H1 (cell line): ENCODE data around the gene ASPHD2. TPM values are rescaled to one million over a fixed set of nuclear protein-coding genes. Genes with fewer than 3 reads are reported as not detected.

Source experiments
- CTCF ChIA-PET: fragments of 300-600 bp; sonication (Branson Sonifier 250); formaldehyde crosslinking; loops from one replicate; lab custom pipeline; 2021; ENCODE audit not compliant: partially characterized antibody; lab: Charles Lee
- POLR2A ChIA-PET: fragments of 300-600 bp; sonication (Branson Sonifier 250); formaldehyde crosslinking; loops from one replicate; lab custom pipeline; 2021; ENCODE audit warnings: inconsistent platforms; ENCODE audit not compliant: partially characterized antibody; lab: Charles Lee
- DNase-seq, 2 experiments: peaks; one replicate each; pipeline versions ENCODE4 v3.0.0 to v3.0.0-alpha.2; 2010 to 2022; ENCODE audit warnings: low spot score in 2 of 2, low read depth in 1 of 2, mixed read lengths in 1 of 2
- FAIRE-seq: peaks from 2 replicates; lab custom pipeline; 2011; peaks lifted over from hg19 to GRCh38; lab: Jason Lieb, UNC
- H2AFZ ChIP-seq: 2 replicates; pipeline ENCODE4 v1.8.1; 2012; ENCODE audit warnings: low read length, inconsistent platforms
- H2AK5ac ChIP-seq: 2 replicates; pipeline ENCODE4 v1.6.1; 2013; ENCODE audit warnings: low read depth, low read length
- H2BK120ac ChIP-seq: replicated peaks from 2 replicates; pipeline ENCODE3; 2013; ENCODE audit warnings: low read depth, low read length, inconsistent platforms
- H2BK12ac ChIP-seq: 2 replicates; pipeline ENCODE4 v1.6.1; 2013; ENCODE audit warnings: low read depth, low read length
- H2BK15ac ChIP-seq: 2 replicates; pipeline ENCODE4 v1.6.1; 2013; ENCODE audit warnings: low read length
- H2BK20ac ChIP-seq: 2 replicates; pipeline ENCODE4 v1.6.1; 2013; ENCODE audit warnings: low read length
- H2BK5ac ChIP-seq: 2 replicates; pipeline ENCODE4 v1.6.1; 2013; ENCODE audit warnings: low read depth, low read length
- H3K14ac ChIP-seq: 2 replicates; pipeline ENCODE4 v1.6.1; 2013; ENCODE audit warnings: inconsistent platforms; ENCODE audit not compliant: insufficient read length
- H3K18ac ChIP-seq: 2 replicates; pipeline ENCODE4 v1.6.1; 2013; ENCODE audit warnings: low read length; ENCODE audit errors: extremely low read depth
- H3K23ac ChIP-seq: 2 replicates; pipeline ENCODE4 v1.6.1; 2013; ENCODE audit warnings: inconsistent platforms; ENCODE audit not compliant: insufficient read length
- H3K23me2 ChIP-seq: 2 replicates; pipeline ENCODE4 v1.6.1; 2013; ENCODE audit warnings: low read depth, low read length
- H3K27ac ChIP-seq: 2 replicates; pipeline ENCODE4 v1.6.1; 2011; ENCODE audit warnings: low read depth, low read length, inconsistent platforms
- H3K27me3 ChIP-seq, 4 experiments: replicated peaks in 1 of 4; 1 replicate in 1 of 4; 2 replicates in 3 of 4; pipeline versions ENCODE4 v1.6.1 to v1.8.1; 2011 to 2013; ENCODE audit warnings: low read length in 3 of 4, mild to moderate bottlenecking in 3 of 4, inconsistent platforms in 2 of 4, mixed read lengths in 2 of 4, moderate library complexity in 1 of 4; ENCODE audit not compliant: control insufficient read depth in 3 of 4, insufficient read depth in 3 of 4; ENCODE audit errors: extremely low read depth in 1 of 4
- H3K36me3 ChIP-seq, 4 experiments: 2 replicates each; pipeline versions ENCODE4 v1.6.1 to v1.8.1; 2011 to 2013; ENCODE audit warnings: mild to moderate bottlenecking in 4 of 4, low read length in 3 of 4, moderate library complexity in 2 of 4, control low read depth in 1 of 4, inconsistent platforms in 1 of 4; ENCODE audit not compliant: insufficient read depth in 4 of 4, control insufficient read depth in 2 of 4
- H3K4ac ChIP-seq: replicated peaks from 2 replicates; pipeline ENCODE3; 2013; ENCODE audit warnings: low read length, low read depth, mixed read lengths, inconsistent platforms; ENCODE audit not compliant: insufficient read length
- H3K4me1 ChIP-seq, 4 experiments: replicated peaks in 1 of 4; 1 replicate in 1 of 4; 2 replicates in 3 of 4; pipeline versions ENCODE4 v1.6.1 to v1.8.1; 2011 to 2013; ENCODE audit warnings: low read length in 3 of 4, inconsistent platforms in 2 of 4, mixed read lengths in 1 of 4; ENCODE audit not compliant: insufficient read depth in 4 of 4, control insufficient read depth in 3 of 4
- H3K4me2 ChIP-seq, 2 experiments: 2 replicates each; pipeline versions ENCODE4 v1.6.1 to v1.8.1; 2011 to 2013; ENCODE audit warnings: low read depth in 2 of 2, low read length in 2 of 2, control low read depth in 1 of 2, inconsistent platforms in 1 of 2, mild to moderate bottlenecking in 1 of 2; ENCODE audit not compliant: insufficient read depth in 1 of 2
- H3K4me3 ChIP-seq, 4 experiments: fragments of 200-600, 300-600 bp in 1 of 4; sonication (generic), shearing (Covaris generic), sonication (Bioruptor Twin) in 1 of 4; 2 replicates each; pipeline versions ENCODE4 v1.5.1 to v1.8.1; 2011 to 2016; ENCODE audit warnings: low read length in 4 of 4, low read depth in 3 of 4, control low read depth in 2 of 4, inconsistent platforms in 2 of 4, mild to moderate bottlenecking in 2 of 4, mixed read lengths in 1 of 4, moderate library complexity in 1 of 4; ENCODE audit not compliant: insufficient read depth in 2 of 4; ENCODE audit errors: extremely low read depth in 1 of 4
- H3K56ac ChIP-seq: replicated peaks from 2 replicates; pipeline ENCODE3; 2013; ENCODE audit warnings: low read depth, mild to moderate bottlenecking, mixed read lengths, low read length, inconsistent platforms; ENCODE audit not compliant: insufficient read length
- H3K79me1 ChIP-seq: 2 replicates; pipeline ENCODE4 v1.6.1; 2013; ENCODE audit warnings: low read depth, low read length, control low read depth
- H3K79me2 ChIP-seq, 2 experiments: 2 replicates each; pipeline versions ENCODE4 v1.6.1 to v1.8.1; 2012 to 2013; ENCODE audit warnings: low read length in 2 of 2, mild to moderate bottlenecking in 2 of 2, inconsistent platforms in 1 of 2; ENCODE audit not compliant: insufficient read depth in 2 of 2, control insufficient read depth in 1 of 2
- H3K9ac ChIP-seq, 4 experiments: replicated peaks in 1 of 4; 1 replicate in 1 of 4; 2 replicates in 3 of 4; pipeline versions ENCODE4 v1.6.1 to v1.8.1; 2011 to 2013; ENCODE audit warnings: low read depth in 3 of 4, low read length in 3 of 4, control low read depth in 2 of 4, mild to moderate bottlenecking in 2 of 4, moderate library complexity in 2 of 4, inconsistent platforms in 1 of 4; ENCODE audit errors: extremely low read depth in 1 of 4
- H3K9me3 ChIP-seq, 2 experiments: 2 replicates each; pipeline versions ENCODE4 v1.6.1 to v1.8.1; 2012 to 2013; ENCODE audit warnings: mild to moderate bottlenecking in 2 of 2, moderate library complexity in 2 of 2, control low read depth in 1 of 2, inconsistent platforms in 1 of 2, low read depth in 1 of 2, low read length in 1 of 2, mixed read lengths in 1 of 2; ENCODE audit not compliant: insufficient read depth in 2 of 2
- H4K20me1 ChIP-seq, 2 experiments: replicated peaks in 1 of 2; 2 replicates each; pipeline versions ENCODE3 to v1.8.1; 2011 to 2013; ENCODE audit warnings: inconsistent platforms in 2 of 2, low read length in 2 of 2, mild to moderate bottlenecking in 1 of 2; ENCODE audit not compliant: insufficient read depth in 2 of 2, control insufficient read depth in 1 of 2
- H4K5ac ChIP-seq: 2 replicates; pipeline ENCODE4 v1.6.1; 2013; ENCODE audit warnings: low read length, low read depth, mixed read lengths, inconsistent platforms; ENCODE audit not compliant: insufficient read length
- H4K8ac ChIP-seq: 2 replicates; pipeline ENCODE4 v1.8.0; 2013; ENCODE audit warnings: mild to moderate bottlenecking, moderate library complexity, low read length, inconsistent platforms; ENCODE audit not compliant: insufficient read depth; ENCODE audit errors: extremely low read depth
- H4K91ac ChIP-seq: replicated peaks from 2 replicates; pipeline ENCODE3; 2013; ENCODE audit warnings: low read length, mixed read lengths, inconsistent platforms; ENCODE audit not compliant: insufficient read length
- ATF2 ChIP-seq: IDR thresholded peaks from 2 replicates; pipeline ENCODE4 v1.6.1; 2012; ENCODE audit warnings: low read length, inconsistent platforms
- GTF2F1 ChIP-seq: IDR thresholded peaks from 2 replicates; pipeline ENCODE4 v1.6.1; 2012; ENCODE audit warnings: low read depth, low read length, improper control_type of control experiment, borderline replicate concordance
- HDAC6 ChIP-seq: IDR thresholded peaks from one replicate; pipeline ENCODE4 v1.7.1; 2012; ENCODE audit warnings: low read depth, mild to moderate bottlenecking, inconsistent platforms, low read length, moderate library complexity
- POLR2A ChIP-seq, 2 experiments: IDR thresholded peaks; 1 replicate in 1 of 2; 2 replicates in 1 of 2; pipeline ENCODE4 v1.6.1; 2011; ENCODE audit warnings: low read depth in 2 of 2, low read length in 2 of 2, mild to moderate bottlenecking in 2 of 2; ENCODE audit errors: control extremely low read depth in 1 of 2
- POLR2AphosphoS5 ChIP-seq: IDR thresholded peaks from 2 replicates; pipeline ENCODE4 v1.6.1; 2011; ENCODE audit warnings: low read depth, low read length
- SIN3A ChIP-seq, 2 experiments: IDR thresholded peaks in 1 of 2; conservative IDR thresholded peaks in 1 of 2; 2 replicates each; pipeline ENCODE4 v1.6.1; 2011 to 2012; ENCODE audit warnings: low read length in 2 of 2, improper control_type of control experiment in 1 of 2, low read depth in 1 of 2, mild to moderate bottlenecking in 1 of 2
- SRF ChIP-seq: IDR thresholded peaks from 2 replicates; pipeline ENCODE4 v1.6.1; 2011; ENCODE audit warnings: mild to moderate bottlenecking, low read depth, low read length, moderate library complexity
- TBP ChIP-seq: IDR thresholded peaks from 2 replicates; pipeline ENCODE4 v1.6.1; 2011; ENCODE audit warnings: low read depth, low read length, improper control_type of control experiment
- USF2 ChIP-seq: IDR thresholded peaks from 2 replicates; pipeline ENCODE4 v1.6.1; 2011; ENCODE audit warnings: low read length, improper control_type of control experiment
- ZNF274 ChIP-seq: IDR thresholded peaks from 2 replicates; pipeline ENCODE4 v1.7.0; 2012; ENCODE audit warnings: low read length, borderline replicate concordance; ENCODE audit errors: extremely low read depth
- WGBS, 2 experiments: shearing (Covaris generic) in 1 of 2; methylation state at CpG; one replicate each; pipeline versions ENCODE4 v1.1.6 to v1.1.7; 2013 to 2015; ENCODE audit warnings: low lambda C conversion rate in 2 of 2, mixed read lengths in 2 of 2, inconsistent platforms in 1 of 2, low coverage in 1 of 2, missing lambda C conversion rate in 1 of 2; ENCODE audit not compliant: insufficient replicate concordance in 2 of 2, insufficient coverage in 1 of 2, insufficient read length in 1 of 2; ENCODE audit errors: extremely low coverage in 1 of 2, missing lambda C conversion rate in 1 of 2; 5-methylcytosine and 5-hydroxymethylcytosine counted together
- polyA plus RNA-seq, 7 experiments: library from polyadenylated mRNA; depleted of rRNA in 3 of 7; stranded (reverse) in 5 of 7; unstranded in 2 of 7; fragments of >200 nt in 5 of 7; fragments of 200-250 nt in 2 of 7; gene quantifications; 1 replicate in 5 of 7; 2 replicates in 1 of 7; 4 replicates in 1 of 7; pipeline versions ENCODE4 v1.2.1 to v1.2.3, GENCODE V29; 2011 to 2013; ENCODE audit warnings: missing spikeins in 2 of 7, mixed read lengths in 2 of 7
- total RNA-seq: library from RNA; stranded (reverse); fragmentation: NEBNext Ultra II Directional; extraction: Animal tissue kit (Norgen Biotek cat#: 25700); gene quantifications from 2 replicates; pipeline ENCODE4 v1.2.1, GENCODE V29; 2021
- TF ChIP-seq, protein P1 (sequence below): IDR thresholded peaks from 2 replicates; pipeline ENCODE4 v1.6.1; 2012; ENCODE audit warnings: inconsistent platforms

The ASPHD2 gene
- total and polyA plus RNA-seq, 2 of the 8 experiments (the other 6 are each of a cell fraction or from before 2014, with no cell fraction given) = 7.2 to 11.0 TPM

DNA sequence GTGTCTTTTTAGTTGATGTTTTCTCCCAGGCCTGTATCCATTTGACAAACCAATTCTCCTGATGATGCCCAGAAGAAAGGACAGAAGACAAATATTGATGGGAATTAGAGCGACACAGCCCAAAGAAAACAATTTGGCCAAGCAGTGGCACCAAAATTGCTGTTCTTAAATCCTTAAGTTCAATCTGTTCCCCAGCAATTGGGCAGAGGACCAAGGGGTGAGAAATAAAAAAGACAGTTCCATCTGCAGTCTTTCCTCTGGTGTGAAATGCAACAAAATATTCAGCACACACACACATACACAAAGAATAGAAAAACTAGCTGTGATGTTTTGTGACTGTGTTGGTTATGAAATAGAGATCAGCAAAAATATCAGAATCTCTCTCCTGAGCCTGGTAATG lies 38.0 kb upstream of the ASPHD2 start:
- Histone ChIP-seq H3K27ac (no peak overlapping the region), H4K20me1 (no peaks in the 10 kb centered on the region), H3K23ac (no peak overlapping the region), H4K5ac (no peak overlapping the region), H2BK120ac (no peak overlapping the region), H3K36me3 (no peaks in the 10 kb centered on the region), H2AFZ (no peak overlapping the region), H3K9ac (no peak overlapping the region), H2BK12ac (no peak overlapping the region), H2BK5ac (no peak overlapping the region), H3K4me1 (no peaks in the 10 kb centered on the region), H3K23me2 (no peaks in the 10 kb centered on the region), H3K18ac (no peak overlapping the region), H4K91ac (no peak overlapping the region), H4K8ac (no peak overlapping the region), H3K79me2 (no peaks in the 10 kb centered on the region), H3K27me3 (no peaks in the 10 kb centered on the region), H2BK15ac (no peak overlapping the region), H3K79me1 (no peaks in the 10 kb centered on the region), H3K14ac (no peak overlapping the region), H2BK20ac (no peak overlapping the region), H3K4ac (no peak overlapping the region), H3K56ac (no peak overlapping the region), H3K9me3 (no peaks in the 10 kb centered on the region), H3K4me3 (no peak overlapping the region), H2AK5ac (no peak overlapping the region), H3K4me2 (no peak overlapping the region)
- CTCF ChIA-PET = interaction anchor here (1.1 to 9.3 kb wide), 3 partner anchors 30 to 93 kb away, joined by 5 to 98 read pairs (median 6); no protein-coding TSS in a partner anchor
- 95% methylated on average over 1 of the region's 1 CpG; no CpG with 5 or more reads in 1 of the 2 experiments for WGBS, 2 experiments
- POLR2A ChIA-PET = interaction anchor here (1.1 kb wide), 1 partner anchor 91 kb away, joined by 3 read pairs; no protein-coding TSS in a partner anchor
- DNase-seq (no peak), FAIRE-seq (no peak)
- TF ChIP-seq, protein P1, sequence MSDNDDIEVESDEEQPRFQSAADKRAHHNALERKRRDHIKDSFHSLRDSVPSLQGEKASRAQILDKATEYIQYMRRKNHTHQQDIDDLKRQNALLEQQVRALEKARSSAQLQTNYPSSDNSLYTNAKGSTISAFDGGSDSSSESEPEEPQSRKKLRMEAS = no peak
- TF ChIP-seq SIN3A (conservative IDR thresholded peaks at IDR 0.05 in 1 of 2, IDR thresholded peaks at IDR 0.05 in 1 of 2; ENCODE audit: low read depth in 1 of 2, low read length in 2 of 2) (no peak), POLR2AphosphoS5 (no peak), SRF (no peak), GTF2F1 (no peak), USF2 (no peak), TBP (no peak), POLR2A (IDR thresholded peaks at IDR 0.05; ENCODE audit: control extremely low read depth in 1 of 2, low read depth in 2 of 2, low read length in 2 of 2) (no peak), HDAC6 (no peak), ZNF274 (no peak), ATF2 (no peak)
